ENCODE data around the gene TRIAP1.
A peak's percentile ranks its signal among the peaks of the same experiment; 100 is the strongest.

The TRIAP1 gene

DNA sequence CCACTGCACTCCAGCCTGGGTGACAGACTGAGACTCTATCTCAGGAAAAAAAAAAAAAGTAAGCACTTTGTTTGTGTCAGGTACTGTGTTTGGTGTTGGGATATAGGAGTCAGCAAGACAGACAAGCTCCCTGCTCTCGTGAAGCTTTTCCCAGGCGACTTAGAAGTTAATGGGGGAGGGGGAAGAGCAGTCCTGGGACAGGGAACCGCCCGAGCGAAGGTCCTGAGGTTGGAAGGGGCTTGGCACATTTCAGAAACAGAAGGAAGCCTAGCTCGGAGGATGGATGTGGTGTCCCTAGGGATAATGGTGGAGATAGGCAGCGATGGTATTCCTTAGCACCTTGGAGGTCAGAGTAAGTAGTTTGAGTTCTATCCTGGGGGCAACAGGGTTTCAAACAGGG is 16.8 kb downstream of the TRIAP1 start:
- no peak for DNase-seq (ENCODE audit: low read depth in 2 of 2)

- no peak for DNase-seq (ENCODE audit: low read depth in 2 of 2)
Measured at GRCh38 chr12:120428597-120429229, 17.5 kb downstream of the TRIAP1 start.

DNA sequence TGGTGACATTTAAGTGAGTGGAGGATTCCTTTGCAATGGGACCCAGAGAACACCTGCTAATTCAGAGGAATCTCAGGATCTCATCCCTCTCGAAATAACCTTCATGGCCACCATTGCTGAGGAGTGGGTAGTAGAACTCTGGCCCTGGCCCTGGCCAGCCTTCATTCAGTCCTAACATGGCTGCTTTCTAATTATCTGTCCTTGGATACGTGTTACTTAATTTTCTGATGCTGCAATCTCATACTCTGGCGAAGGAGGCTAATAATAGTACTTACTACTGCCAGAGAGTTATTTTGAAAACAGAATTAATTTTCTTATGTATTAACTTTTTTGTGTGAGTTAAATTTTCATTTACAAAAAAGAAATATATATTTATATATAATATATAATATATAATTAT is 20.4 kb downstream of the TRIAP1 start:
- DNase-seq (ENCODE audit: low read depth in 2 of 2): no peak

DNA sequence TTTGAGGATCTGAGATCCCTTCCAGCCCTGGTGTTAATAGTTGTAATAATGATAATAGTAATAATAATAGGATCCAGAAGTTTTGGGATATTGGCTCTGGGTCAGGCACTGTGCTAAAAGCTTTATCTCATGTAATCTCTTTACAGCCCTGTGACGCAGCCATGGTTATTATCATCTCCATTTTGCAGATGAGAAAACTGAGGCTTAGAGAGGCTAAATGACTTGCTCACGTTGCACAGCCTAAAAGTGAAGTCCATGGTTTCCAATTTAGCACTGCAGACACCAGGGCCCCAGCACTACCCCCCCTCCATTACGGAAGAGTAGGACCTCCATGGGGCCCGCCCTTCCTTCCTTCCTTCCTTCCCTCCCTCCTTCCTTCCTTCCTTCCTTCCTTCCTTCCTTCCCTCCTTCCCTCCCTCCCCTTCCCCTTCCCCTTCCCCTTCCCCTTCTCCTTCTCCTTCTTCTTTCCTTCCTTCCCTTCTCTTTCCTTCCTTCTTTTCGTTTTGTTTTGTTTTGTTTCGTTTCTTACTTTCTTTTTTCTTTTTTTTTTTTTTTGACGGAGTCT is 23.2 kb downstream of the TRIAP1 start:
- no peak for DNase-seq (ENCODE audit: low read depth in 2 of 2)

DNA sequence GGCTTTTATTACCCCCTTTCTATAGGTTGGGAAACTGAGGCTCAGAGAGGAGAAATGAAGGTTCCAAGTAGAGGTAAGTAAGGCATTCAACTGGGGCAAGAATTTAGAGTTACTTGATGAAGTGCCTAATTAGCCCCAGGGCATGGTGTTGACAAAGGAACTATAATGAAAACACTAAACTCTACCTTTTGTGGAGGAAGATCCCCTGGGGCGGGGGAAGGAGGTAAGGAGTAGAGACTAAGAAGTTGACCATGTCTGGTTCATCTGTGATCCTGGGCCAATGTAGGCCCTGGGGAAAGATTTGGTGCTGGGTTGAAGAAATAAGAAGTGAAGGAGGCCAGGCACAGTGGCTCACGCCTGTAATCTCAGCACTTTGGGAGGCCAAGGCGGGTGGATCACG is 24.5 kb downstream of the TRIAP1 start:
- DNase-seq (ENCODE audit: low read depth in 2 of 2): no peak

GRCh38 chr12:120417917-120418580 is 28.1 kb downstream of the TRIAP1 start:
- DNase-seq (ENCODE audit: low read depth in 2 of 2): no peak

- no peak for DNase-seq (ENCODE audit: low read depth in 2 of 2)
Measured at GRCh38 chr12:120416490-120417216, 29.5 kb downstream of the TRIAP1 start.

- no peak for DNase-seq (ENCODE audit: low read depth in 2 of 2)
Measured at GRCh38 chr12:120413901-120414695, 32.1 kb downstream of the TRIAP1 start.

DNA sequence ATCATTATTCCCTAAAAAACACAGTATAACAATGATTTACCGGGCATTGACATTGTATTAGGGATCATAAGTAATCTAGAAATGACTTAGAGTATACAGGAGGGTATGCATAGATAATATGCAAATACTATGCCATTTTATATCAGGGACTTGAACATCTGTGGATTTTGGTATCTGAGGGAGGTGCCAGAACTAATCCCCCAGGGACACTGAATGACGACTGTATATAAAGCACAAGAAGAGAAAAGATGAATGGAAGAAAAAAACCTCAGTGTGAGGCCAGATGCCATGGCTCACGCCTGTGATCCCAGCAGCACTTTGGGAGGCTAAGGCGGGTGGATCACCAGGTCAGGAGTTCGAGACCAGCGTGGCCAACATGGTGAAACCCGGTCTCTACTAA is 33.8 kb downstream of the TRIAP1 start:
- DNase-seq (ENCODE audit: low read depth in 2 of 2): no peak

DNA sequence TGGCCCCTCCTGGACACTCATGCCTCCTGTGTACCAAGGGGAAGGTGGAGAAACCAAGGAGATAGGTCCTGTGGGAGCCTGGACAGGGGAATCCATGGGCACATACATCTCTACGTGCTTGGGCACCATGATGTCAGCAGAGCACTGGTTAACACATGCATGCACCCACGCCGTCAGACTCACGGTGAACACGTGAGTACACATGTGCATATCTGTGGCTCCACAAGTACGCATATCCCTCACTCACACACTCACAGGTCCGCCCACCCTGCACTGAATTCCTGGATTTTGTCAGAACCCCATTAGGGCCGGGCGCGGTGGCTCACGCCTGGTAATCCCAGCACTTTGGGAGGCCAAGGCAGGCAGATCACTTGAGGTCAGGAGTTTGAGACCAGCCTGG is 37.4 kb downstream of the TRIAP1 start:
- no peak for DNase-seq (ENCODE audit: low read depth in 2 of 2)

- DNase-seq (ENCODE audit: low read depth in 2 of 2): no peak
Measured at GRCh38 chr12:120406553-120406952, 39.6 kb downstream of the TRIAP1 start.

DNA sequence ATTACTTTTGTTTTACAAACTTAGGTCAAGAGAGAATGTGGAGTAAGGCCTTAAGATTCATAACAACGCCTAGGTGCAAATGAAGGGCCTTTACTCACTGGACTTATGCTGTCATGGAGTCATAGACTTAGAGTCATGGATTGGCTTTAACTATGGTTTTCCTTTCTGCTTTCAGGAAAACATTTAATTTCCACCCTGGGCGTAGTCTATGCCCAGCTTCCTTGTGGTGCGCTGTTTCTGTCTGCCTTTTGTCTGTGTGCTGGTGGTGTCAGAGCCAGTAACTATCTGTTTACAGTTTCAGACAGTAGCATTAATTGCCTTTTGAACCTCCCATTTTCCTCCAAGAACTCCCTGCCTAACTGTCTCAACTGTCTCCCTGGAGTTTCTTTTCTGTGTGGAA is 40.1 kb downstream of the TRIAP1 start:
- DNase-seq (ENCODE audit: low read depth in 2 of 2): no peak

GRCh38 chr12:120404271-120404670 is 41.9 kb downstream of the TRIAP1 start:
- DNase-seq (ENCODE audit: low read depth in 2 of 2): no peak

GRCh38 chr12:120403869-120404268 is 42.3 kb downstream of the TRIAP1 start:
- DNase-seq (ENCODE audit: low read depth in 2 of 2): no peak

DNA sequence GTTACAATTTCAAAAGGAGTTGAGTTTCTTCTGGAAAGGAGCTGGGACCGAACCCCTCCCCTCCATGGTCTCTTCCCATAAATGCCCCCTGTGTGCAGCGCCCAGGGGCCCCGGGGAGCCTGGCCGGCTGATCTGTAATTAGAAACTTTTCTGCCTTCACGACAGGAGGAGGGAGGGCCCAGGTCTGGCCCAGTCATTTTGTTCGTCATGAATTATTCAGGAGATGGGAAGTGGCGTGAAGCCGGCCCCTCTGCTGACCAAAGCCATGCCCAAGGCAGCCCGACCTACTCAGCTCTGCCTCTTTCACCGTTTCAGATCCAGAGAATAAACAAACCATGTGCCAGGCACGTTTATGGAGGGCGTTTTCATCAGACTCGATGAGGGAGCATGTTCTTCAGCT is 44.0 kb downstream of the TRIAP1 start:
- DNase-seq (ENCODE audit: low read depth in 2 of 2): no peak

DNA sequence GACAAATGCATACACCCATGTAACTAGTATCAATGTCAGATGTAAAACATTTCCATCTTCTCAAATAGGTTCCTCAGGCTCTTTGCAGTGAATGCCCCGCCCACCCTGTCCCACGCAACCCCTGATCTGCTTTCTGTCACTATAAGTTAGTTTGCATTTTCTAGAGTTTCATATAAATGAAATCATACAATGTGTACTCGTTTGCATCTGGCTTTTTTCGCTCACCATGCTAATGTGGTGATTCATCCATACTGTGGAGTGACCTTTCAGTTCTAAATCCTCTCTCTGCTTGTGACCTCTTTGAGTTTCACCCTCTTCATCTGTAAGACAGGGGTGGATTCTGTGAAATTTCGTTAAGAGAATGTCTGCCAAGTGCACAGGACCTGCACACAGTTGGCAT is 46.7 kb downstream of the TRIAP1 start:
- DNase-seq (ENCODE audit: low read depth in 2 of 2): peak in 1 of 2 donors; percentile 6

GRCh38 chr12:120397824-120398540 is 48.2 kb downstream of the TRIAP1 start:
- DNase-seq (ENCODE audit: low read depth in 2 of 2): no peak

DNA sequence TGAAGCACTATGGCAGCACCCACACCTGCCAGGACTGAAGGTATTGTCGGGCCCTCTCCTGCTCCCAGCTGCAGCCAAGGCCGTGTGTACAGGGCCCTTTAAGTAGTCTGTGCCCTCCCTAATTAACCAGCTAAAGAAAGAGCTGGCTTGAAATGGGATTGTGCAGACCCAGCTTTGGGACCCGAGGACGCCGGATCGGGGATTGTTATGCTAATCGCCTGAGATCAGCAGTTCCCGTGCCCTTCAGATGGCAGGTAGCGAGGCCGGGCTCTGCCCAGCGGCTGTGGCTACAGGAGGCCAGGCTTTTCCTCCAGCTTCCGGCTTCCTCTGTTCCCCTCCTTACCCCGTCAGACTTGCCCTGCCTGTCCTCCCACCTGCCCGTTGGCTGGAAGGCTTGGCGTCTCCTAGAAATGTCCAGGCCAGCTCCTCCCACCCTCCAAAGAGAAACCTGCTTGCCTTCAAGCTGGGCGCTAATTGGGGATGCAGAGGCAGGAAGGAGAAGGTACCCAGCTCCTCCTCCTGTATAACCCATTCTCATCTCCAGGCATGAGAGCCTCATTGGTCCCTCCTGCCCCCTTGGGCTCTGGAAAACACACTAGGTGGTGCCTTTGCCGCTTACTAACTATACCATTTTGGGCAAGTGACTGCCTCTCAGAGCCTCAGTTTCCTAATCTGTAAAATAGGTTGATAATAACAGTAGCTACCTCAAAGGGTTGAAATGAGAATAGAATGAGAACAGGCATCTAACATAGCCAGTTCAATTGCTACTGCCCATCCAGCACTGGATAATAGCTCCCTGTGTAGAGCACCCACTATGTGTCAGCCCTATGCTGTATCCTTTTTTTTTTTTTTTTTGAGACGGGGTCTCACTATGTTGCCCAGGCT is 51.5 kb downstream of the TRIAP1 start:
- DNase-seq (ENCODE audit: low read depth in 2 of 2): no peak
